Heart right ventricle (tissue), 16 donors: ENCODE results near the gene SAMD3. TPM values are rescaled to one million over a fixed set of nuclear protein-coding genes. Genes with fewer than 3 reads are reported as not detected.

ENCODE experiments used
- ATAC-seq, 8 donors: fragments of 200-7000 bp; cut with Tn5 transposase; one replicate each; pipeline ENCODE4 v1.9.1; 2020; ENCODE audit warnings: mild to moderate bottlenecking in 8 of 8, moderate library complexity in 8 of 8, moderate number of reproducible peaks in 1 of 8
- DNase-seq, 2 donors: peaks; one replicate each; pipeline ENCODE4 v3.0.0-alpha.2; 2020
- H3K27ac ChIP-seq, 10 donors: fragments of 200-600 bp; sonication (generic) in 2 of 10; one replicate each; pipeline versions ENCODE4 v1.5.0 to v1.8.0; 2020 to 2022; ENCODE audit warnings: mild to moderate bottlenecking in 3 of 10
- H3K27me3 ChIP-seq, 7 donors: fragments of 200-600 bp; one replicate each; pipeline ENCODE4 v1.8.0; 2021 to 2022; ENCODE audit warnings: mild to moderate bottlenecking in 2 of 7
- H3K36me3 ChIP-seq, 9 donors: fragments of 200-600 bp; sonication (generic) in 1 of 9; one replicate each; pipeline versions ENCODE4 v1.5.0 to v1.8.0; 2020 to 2022; ENCODE audit warnings: mild to moderate bottlenecking in 2 of 9
- H3K4me1 ChIP-seq, 9 donors: fragments of 200-600 bp; sonication (generic) in 1 of 9; one replicate each; pipeline versions ENCODE4 v1.5.0 to v1.8.0; 2020 to 2022; ENCODE audit warnings: mild to moderate bottlenecking in 4 of 9
- H3K4me3 ChIP-seq, 10 donors: fragments of 200-600 bp; sonication (generic) in 2 of 10; one replicate each; pipeline versions ENCODE4 v1.5.0 to v1.8.0; 2020 to 2022; ENCODE audit warnings: mild to moderate bottlenecking in 7 of 10, moderate library complexity in 2 of 10
- H3K9me3 ChIP-seq, 11 donors: fragments of 200-600 bp in 10 of 11; sonication (generic) in 2 of 11; one replicate each; pipeline versions ENCODE4 v1.5.0 to v1.8.0; 2013 to 2022; ENCODE audit warnings: mild to moderate bottlenecking in 2 of 11, control low read depth in 1 of 11, moderate library complexity in 1 of 11
- WGBS, 2 donors: extraction: QIAGEN DNeasy Blood & Tissue Kit; methylation state at CpG; one replicate each; pipeline ENCODE4 v1.1.7; 2013; ENCODE audit warnings: inconsistent platforms in 1 of 2; 5-methylcytosine and 5-hydroxymethylcytosine counted together
- intact Hi-C, 10 donors: fragments of 100-400 bp; cut with DNase I; formaldehyde crosslinking; loops; one replicate each; pipeline versions ENCODE4 v1.11.1 to v1.14.2; 2022
- polyA plus RNA-seq, 2 donors: library from polyadenylated mRNA; stranded (reverse); fragments of 200-250 nt; gene quantifications; one replicate each; pipeline ENCODE4 v1.2.3, GENCODE V29; 2013
- total RNA-seq, 10 donors: library from RNA; stranded (reverse); fragmentation: NEBNext Ultra II Directional in 3 of 10; extraction: Animal tissue kit (Norgen Biotek cat#: 25700) in 3 of 10; gene quantifications; one replicate each; pipeline versions ENCODE4 v1.2.1 to v1.2.4, GENCODE V29; 2021 to 2023
- TF ChIP-seq, protein P1 (sequence below), 9 donors: fragments of 200-600 bp; sonication (generic) in 2 of 9; IDR thresholded peaks; one replicate each; pipeline versions ENCODE4 v1.5.0 to v1.8.0; 2021 to 2022; ENCODE audit warnings: antibody characterized with exemption in 9 of 9, mild to moderate bottlenecking in 5 of 9, moderate library complexity in 1 of 9
- donor health status: Arrhythmogenic right ventricular cardiomyopathy.
- donor health status: ischemic (EF 13 %, LVEDD 7.1; RV severe dilation, severe dysfunction).
- donor health status: healthy with polysubstance abuse.
- donor health status: DM: no; HTN: yes; CAD: no.
- donor health status: DM: no; HTN: no; CAD: no.
- donor health status: ischemic (EF 25% LVEDD 6.9; RV normal size, moderate dysfunction).
- donor health status: ischemic (EF 25% LVEDD 5.7; RV mildly dilated, moderate dysfunction).
- donor health status: healthy.
- donor health status: DM: yes; HTN: yes; CAD: no.
- donor health status: Ischemic cardiomyopathy.
- donor health status: ischemic (EF 35%, LVEDD 5.7; RV mildly dilated, moderate dysfunction).
- donor health status: nonischemic (EF 11% LVEDD 7.7; RV severe dilation, severe dysfunction).
- donor health status: DM: yes; HTN: yes; CAD: no.
- donor health status: PGD.
- donor health status: ischemic (EF 29% LVEDD 5.4; RV normal size, mild dysfunction).
- donor health status: nonischemic (EF 23%, LVEDD 6.1; RV moderate dilation, normal function).

The SAMD3 gene
- total and polyA plus RNA-seq, 12 donors = 0.12 to 3.1 (median 0.51) TPM; not detected in 7

DNA sequence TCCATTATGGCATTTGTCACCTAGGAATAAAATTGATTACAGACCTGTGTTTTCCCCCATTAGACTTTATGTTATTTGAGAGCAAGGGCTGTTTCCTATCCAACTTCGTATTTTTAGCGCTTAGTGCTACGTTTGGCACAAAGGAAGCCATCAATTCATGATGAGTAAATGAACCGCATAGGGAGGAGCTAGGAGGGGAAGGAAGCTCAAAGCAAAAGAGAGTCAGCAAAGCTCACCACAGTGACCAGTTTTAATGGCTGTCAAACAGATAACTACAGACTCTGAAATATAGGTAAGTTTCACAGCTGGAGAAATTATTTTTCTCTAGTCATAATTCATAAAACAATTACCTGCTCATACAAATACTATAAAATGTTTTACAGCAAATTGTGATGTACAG, 6.9 kb upstream of the SAMD3 start:
- TF ChIP-seq, protein P1, sequence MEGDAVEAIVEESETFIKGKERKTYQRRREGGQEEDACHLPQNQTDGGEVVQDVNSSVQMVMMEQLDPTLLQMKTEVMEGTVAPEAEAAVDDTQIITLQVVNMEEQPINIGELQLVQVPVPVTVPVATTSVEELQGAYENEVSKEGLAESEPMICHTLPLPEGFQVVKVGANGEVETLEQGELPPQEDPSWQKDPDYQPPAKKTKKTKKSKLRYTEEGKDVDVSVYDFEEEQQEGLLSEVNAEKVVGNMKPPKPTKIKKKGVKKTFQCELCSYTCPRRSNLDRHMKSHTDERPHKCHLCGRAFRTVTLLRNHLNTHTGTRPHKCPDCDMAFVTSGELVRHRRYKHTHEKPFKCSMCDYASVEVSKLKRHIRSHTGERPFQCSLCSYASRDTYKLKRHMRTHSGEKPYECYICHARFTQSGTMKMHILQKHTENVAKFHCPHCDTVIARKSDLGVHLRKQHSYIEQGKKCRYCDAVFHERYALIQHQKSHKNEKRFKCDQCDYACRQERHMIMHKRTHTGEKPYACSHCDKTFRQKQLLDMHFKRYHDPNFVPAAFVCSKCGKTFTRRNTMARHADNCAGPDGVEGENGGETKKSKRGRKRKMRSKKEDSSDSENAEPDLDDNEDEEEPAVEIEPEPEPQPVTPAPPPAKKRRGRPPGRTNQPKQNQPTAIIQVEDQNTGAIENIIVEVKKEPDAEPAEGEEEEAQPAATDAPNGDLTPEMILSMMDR (IDR thresholded peaks at IDR 0.05) = no peak
- DNase-seq (no peak), ATAC-seq (no peak)
- Histone ChIP-seq H3K4me3 (no peak overlapping the region), H3K4me1 (no peaks in the 10 kb centered on the region), H3K36me3 (no peaks in the 10 kb centered on the region), H3K27me3 (no peaks in the 10 kb centered on the region), H3K27ac (no peak overlapping the region), H3K9me3 (no peaks in the 10 kb centered on the region)
- 78% methylated on average over 4 of the region's 4 CpGs for WGBS, 2 donors
- intact Hi-C loops = no loop called here

DNA sequence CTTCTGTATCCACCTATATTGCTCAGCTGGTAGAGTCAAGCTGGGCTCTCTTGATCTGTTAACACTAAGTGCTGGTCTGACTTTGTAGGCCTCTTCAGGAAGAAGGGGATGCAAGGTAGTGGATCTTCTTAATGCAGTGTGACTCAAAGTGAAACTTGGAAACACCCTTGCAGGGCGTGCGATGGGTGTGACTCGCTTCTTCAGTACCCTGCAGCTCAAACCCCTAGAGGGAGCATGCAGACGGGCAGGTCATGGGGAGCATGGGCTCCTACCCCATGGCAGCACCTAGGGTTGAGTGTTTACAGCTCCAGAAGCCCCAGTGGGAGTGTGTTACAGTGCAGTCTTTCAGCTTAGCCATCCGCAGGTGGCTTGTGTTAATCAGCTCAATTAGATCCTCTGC, 757 bp upstream of the SAMD3 start:
- intact Hi-C loops = no loop called here
- WGBS, 2 donors = 76 to 83% methylated on average over 5 of the region's 5 CpGs
- TF ChIP-seq, protein P1 (IDR thresholded peaks at IDR 0.05) = peak in 1 of 9 donors; percentile 11

DNA sequence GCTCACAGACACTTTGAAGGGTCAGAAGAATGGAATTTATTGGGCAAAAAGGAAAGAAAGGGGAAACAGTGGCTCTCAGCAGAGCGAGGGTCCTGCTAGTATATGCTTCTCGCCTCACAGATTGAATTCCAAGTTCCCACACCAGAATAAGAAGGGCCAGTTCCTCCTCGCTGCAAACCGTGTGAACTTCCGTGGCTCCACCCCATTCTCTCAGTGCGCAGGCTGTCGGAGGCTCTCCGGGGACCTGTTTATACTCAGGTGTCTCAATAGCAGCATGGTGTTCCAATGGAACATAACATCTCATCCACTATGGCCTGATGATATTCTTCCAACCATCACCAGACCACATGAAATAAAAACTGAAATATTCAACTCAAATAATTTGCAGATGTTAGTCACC, 4.6 kb downstream of the SAMD3 start:
- Histone ChIP-seq H3K36me3 (no peaks in the 10 kb centered on the region), H3K4me3 (no peak overlapping the region), H3K27ac (no peak overlapping the region), H3K4me1 (no peaks in the 10 kb centered on the region), H3K27me3 (peaks cover 0 to 15% (median 0%) of the 10 kb centered on the region in 7 donors), H3K9me3 (no peaks in the 10 kb centered on the region)
- ATAC-seq (no peak), DNase-seq (no peak)
- intact Hi-C loops = no loop called here
- WGBS, 2 donors = 70 to 80% methylated on average over 8 of the region's 8 CpGs
- TF ChIP-seq, protein P1 (IDR thresholded peaks at IDR 0.05) = no peak

More for the DNA sequence above, 757 bp upstream of the SAMD3 start:
- no peak overlapping the region for H3K4me3 ChIP-seq
- no peaks in the 10 kb centered on the region for H3K4me1 ChIP-seq
- H3K36me3 ChIP-seq = no peaks in the 10 kb centered on the region
- ATAC-seq (no peak), DNase-seq (no peak)
- peak overlapping the region in 1 of 10 donors; percentile 73 for H3K27ac ChIP-seq
- peaks cover 0 to 3% (median 0%) of the 10 kb centered on the region in 7 donors for H3K27me3 ChIP-seq
- H3K9me3 ChIP-seq = no peaks in the 10 kb centered on the region

DNA sequence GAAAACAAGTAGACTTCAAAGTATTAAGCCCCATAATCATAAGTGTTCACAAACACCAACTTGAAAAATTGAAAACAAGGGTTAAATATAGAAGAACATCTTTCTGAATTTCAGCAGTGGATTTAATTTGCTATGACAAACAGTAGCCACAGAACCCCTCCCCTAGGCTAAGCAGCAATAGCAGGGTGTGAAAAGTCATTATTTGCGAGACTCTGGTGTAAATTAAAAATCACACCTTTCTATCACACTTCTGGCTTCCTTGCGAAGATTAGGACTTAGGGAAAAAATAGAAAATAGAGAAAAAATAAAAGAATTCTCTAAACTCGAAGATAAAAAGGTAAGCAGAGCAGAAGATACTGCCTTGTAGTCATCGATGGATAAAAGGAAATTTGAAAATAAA, 6.1 kb downstream of the SAMD3 start:
- DNase-seq (no peak), ATAC-seq (no peak)
- intact Hi-C loops = no loop called here
- Histone ChIP-seq H3K9me3 (no peaks in the 10 kb centered on the region), H3K36me3 (no peaks in the 10 kb centered on the region), H3K27ac (peak overlapping the region in 1 of 10 donors; percentile 15), H3K27me3 (peaks cover 0 to 15% (median 0%) of the 10 kb centered on the region in 7 donors), H3K4me3 (no peak overlapping the region), H3K4me1 (no peaks in the 10 kb centered on the region)
- TF ChIP-seq, protein P1 (IDR thresholded peaks at IDR 0.05) = no peak
- 47 to 63% methylated on average over 4 of the region's 4 CpGs for WGBS, 2 donors
